ENCODE data around the gene ANKRD44.
"Not testable (repeated sequence)": the region's sequence is repeated elsewhere in the genome, so short reads cannot be mapped to it uniquely, and the experiment has no call there.

Gene ANKRD44

DNA sequence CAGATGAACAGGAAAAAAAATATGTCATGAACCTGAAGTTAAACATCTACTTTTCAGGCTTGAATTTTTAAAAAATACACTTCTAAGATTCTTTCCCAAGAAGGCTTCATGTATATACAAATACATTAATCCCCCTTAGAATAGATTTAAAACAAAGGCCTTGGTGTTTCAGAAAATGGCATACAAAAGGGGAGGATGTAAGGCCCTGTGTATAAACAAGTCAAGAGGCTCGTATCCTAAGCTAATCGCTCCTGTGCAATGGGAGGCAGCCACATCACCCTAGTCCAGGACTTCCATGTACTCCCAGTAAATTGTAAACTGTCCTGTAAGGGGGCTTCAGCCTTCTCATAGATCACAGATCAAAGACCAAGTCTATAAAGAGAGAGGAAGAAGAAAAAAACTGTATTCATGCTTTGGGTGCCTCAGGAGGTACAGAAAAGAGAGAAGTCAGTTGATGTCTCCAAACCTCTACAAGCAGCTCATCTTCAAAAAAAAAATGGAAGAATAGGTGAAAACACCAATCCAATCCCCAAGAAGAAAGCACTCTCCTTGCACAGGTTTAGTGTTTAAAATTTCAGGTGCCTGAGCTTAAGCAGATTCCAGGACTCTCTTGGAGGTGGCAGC lies 53.9 kb downstream of the ANKRD44 start:
- no peak for DNase-seq

DNA sequence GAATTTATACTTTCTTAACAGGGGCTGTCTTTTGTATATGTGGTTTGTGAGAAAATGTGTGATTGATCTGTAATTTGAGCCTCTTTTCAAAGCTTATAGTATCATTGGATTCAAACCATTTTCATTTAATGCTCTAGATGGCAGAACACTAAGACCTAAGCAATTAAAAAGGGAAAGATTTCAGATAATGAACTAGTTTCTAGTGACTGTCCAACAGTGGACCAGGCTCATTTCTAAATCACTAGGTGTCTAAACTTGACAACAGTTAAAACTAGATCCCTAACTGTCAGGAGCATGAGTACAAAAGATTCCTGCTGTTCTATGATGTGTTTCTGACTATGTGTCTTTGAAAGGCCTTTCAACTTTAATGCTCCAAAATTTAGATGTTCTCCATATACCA lies 54.6 kb downstream of the ANKRD44 start:
- DNase-seq = no peak

DNA sequence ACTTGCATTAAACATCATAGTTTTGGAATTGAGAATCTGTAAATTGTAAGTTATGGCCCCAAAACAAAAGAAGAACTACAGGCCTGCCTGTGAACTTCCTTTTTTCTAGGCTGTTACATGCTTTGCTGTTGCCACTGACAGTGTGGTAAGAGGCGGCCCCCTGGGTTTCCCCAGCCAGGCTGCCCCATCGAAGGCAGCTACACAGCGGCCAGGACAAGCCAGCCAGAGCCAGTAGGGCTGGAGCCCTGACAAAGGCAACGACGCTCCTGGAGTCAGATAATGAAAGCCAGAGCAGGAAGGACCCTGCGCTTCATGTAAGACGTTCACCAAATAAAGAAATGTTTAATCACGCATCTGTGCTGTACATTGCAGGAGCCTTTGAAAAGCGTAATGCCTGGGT lies 55.0 kb downstream of the ANKRD44 start:
- DNase-seq = peak; percentile 76 to 82

DNA sequence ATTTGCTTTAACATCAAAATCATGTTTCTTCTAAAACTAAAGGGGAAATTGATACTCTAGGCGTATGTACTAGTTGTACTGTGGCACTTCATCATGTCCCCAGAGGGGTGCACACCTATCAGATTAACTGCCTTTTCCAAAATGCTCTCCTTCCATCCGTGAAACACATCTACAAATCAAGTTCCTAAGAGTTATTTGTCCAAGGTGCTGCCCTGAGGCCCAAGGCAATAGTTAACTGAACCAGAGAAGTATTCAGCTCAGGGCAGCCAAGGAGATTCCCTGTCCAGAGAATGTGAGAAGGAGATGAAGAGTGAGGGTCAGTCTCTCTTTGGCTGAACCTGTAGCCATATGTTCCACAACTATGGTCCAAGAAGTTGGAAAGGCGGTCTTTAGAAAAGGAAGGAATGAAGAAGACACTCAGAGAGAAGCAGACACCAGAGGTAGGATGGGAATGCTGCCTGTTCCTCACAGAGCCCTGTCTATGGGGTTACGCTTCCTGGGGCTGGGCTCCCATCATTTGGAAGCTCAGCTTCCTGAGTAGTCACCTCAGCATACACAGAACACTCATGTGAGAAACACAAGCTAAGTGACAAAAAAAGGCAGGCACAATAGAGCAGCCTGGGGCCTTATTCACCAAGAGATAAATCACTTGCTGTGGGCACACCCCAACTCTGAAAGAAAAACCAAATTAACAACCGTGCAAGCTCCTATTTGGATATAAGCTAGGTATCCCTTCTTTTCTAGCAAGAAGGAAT lies 55.6 kb downstream of the ANKRD44 start:
- DNase-seq = no peak

DNA sequence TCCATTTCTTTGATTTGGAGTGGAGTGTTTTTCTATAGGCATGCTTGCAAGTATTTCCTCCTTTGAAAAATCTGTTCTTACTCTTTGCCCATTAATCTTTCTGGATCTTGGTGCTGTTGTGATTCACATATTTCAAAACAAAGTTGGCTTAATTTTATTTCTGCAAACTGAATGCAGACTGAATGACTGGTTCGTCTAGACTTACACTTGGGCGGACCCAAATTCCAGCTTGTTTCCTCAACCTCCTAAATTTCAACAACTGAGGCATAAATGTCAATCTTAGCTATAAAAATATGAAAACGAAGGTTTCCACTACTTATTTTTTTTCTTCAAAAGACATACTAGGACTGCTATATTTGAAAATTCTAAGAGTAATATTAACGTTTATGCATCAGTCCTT lies 59.0 kb downstream of the ANKRD44 start:
- no peak for DNase-seq

DNA sequence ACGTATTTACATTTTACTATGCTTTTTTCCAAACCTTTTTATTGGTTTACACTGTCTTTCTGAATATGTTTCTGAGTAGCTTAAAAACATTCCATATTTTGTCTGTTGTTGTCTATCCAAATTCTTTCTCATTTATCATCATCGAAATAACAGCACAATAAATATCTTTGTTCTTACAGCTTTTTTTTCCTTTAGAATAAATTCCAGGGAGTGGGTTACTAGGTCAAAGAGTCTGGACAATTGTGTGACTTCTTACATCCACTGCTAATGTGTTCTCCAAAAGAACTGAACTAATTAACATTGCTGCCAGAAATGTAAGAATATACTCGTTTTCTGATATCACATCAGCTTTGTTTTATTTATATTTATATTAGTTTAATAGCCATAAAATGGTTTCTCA lies 59.4 kb downstream of the ANKRD44 start:
- no peak for DNase-seq

DNA sequence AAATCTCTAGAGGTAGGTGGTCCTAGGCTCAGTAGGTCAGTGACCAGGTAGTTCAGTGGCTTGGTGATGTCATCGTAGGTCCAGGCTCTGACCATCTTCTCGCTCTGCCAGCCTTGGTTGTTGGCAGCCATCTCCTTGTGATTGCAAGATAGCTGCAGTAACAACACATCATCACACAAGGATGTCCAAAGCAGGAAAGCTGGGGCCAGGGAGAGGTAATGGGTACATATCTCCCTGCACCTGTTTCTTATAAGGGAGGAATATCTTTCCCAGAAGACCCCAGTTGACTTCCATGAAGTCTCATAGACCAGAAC lies 60.5 kb downstream of the ANKRD44 start:
- DNase-seq = no peak

DNA sequence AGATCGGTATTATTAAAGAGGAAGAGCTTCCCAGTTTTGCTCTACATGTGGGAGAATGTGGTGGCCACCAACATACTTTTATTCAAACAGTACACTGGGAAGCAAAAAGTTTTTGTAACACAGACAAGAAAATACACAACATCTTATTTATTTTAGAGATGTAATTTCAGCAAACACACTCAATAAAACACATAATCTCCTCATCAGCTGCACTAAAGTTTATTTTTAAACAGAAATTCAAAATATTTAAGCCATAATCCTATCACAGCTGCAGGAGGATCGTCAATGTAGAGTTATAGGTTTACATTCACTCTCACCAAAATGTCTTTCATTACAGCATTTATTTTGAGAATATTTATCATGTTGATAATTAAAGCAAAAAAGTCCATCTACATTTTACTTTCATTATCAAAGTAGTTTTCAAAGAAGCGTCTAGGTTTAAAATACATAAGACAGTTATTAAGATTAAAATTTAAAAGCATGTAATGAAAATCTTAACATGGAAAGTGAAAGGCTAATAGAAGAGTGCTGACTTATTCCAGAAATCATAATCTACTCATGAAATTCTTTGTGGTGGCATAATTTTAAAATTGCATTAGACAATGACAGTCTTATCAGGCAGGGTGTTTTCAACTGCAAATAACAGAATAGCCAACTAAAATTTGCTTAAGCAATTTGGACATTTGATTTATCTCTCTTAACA lies 61.0 kb downstream of the ANKRD44 start:
- no peak for DNase-seq

DNA sequence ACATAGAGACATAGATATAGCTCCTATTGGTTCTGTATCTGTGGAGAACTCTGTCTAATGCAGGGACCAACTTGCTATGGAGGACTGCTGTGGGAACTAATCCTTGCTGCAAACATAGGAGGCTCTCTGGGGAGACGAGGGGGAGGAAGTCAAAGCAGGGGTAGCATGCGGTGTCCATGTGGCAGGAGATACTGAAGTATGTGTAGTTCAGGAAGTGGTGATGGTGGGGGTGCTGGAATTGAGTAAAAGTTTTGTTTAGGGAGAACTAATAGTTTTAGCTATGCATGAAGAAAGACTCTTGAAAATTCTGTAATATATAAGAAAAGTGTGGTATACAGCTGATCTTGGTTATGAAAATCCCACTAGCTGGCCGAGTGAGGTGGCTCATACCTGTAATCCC lies 62.0 kb downstream of the ANKRD44 start:
- no peak for DNase-seq

DNA sequence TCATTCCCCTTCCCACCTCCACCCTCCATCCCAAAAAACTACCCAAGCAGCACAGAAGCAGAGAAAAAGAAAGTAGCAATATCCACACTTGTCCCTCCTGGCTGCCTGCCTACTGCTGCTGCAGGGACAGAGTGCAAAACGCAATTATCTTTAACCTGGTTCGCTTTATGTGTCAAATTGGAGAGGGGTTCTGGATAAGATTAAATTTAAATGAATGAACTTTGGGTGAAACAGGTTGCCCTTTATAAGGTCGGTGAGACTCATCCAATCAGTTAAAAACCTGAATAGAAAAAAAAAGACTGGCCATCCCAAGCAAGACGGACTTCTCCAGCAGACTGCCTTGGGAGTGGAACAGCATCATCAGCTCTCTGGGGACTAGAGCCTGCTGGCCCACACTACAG lies 62.6 kb downstream of the ANKRD44 start:
- DNase-seq = no peak

DNA sequence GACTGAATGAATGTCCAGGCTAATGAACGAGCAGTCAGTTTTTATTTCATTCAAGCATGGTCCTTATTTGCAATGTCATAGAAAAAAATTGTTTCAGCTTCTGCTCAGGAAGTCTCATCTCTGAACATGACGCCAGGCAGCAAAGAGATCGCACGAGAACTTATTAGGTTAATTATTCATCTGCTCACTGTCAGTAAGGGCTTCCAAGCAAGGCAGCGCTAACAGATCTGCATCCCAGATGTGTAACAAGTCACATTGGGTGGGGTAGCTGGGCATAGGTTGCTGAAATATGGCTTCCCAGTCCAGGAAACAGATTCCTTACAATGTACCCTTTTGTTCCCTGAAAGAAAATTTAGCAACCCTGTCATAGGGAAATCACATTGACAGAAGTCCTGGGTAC lies 63.5 kb downstream of the ANKRD44 start:
- DNase-seq = no peak

DNA sequence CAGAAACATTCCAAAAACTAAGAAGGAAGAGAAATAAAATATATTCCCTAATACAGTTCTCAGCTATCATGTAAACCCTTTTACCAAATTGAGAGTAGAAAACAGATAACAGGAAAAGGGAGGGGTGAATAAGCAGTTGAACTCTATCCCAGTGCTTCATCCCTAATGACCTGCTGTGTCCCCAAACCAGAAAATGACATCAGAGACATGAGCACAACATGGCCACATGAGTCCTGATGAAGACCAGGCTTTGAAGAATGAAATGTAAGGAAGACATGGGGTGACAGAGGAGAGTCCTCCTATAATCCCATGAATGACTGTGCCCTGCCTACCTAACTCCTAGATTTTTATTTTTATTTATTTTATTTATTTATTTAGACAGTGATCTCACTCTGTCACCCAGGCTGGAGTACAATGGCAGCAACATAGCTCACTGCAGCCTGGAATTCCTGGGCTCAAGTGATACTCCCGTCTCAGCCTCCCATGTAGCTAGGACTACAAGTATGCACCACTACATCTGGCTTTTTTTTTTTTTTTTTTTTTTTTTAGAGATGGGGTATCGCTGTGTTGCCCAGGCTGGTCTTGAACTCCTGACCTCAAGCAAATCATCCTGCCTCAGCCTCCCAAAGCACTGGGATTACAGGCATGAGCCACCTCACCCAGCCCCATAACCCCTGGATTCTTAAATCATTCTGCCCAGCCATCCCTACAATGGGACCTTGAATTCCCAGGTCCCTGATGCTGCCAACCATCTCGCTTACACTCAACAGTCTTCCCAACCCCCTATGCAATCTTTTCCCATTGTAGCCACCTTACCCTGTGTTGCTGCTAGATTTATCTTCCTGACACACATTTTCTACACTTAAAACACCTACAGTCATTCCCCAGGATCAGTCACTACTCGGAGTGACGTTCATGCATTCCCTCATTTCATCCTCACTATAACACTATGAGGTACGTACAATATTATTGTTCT lies 64.5 kb downstream of the ANKRD44 start:
- no peak for DNase-seq

DNA sequence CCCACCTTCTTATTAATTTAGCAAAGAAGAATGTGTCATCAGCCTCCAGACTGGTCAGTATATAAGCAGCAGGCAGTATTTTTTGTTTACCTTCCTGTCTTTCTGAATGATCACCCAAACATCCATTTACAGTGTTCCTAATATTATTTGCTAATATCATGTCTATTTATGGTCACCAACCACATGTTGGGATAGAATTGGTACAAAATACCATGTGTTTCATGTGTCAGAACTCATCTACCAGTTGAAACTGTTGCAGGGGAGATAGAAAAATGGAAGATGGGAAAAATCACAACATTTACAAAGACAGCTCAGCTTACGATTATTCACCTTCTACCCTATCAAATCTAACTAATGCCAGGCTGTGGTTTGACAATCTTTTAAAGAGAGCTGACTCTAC lies 66.2 kb downstream of the ANKRD44 start:
- no peak for DNase-seq

DNA sequence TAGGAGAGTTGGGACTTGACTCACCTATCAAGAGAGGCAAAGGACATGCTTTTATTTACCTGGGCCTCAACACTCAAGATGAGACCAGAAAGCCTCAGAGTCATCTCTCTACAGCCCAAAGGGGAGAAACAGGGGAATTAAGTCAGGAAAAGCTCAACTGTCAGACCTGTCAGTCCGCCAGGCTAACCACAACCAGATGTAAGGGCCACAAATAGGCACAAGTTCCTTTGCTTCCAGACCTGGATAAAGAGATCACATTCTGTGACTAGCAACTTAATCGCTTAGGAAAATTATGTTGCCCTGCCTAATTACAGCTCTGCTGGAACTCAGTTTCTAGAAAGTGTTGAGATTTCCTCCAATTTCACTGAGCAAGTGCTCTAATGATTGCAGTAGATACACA lies 67.9 kb downstream of the ANKRD44 start:
- DNase-seq = no peak

DNA sequence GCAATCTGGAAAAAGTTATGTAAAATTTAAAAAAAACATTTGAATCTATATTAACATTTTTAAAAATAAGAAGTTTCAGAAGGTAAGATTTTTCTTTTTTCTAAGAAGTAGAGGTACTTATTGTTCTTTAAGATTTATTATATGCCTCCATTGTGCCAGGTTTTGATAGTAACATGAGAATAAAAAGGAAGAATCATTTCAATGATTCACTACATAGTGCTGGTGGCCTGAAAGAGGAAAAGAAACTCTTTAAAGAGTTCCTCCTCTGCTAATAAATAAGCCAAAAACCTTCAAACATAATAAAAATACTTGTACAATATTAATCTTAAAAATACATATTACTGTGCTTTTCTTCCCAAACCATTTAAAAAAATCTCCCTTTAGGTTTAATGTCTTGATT lies 69.0 kb downstream of the ANKRD44 start:
- no peak for DNase-seq

DNA sequence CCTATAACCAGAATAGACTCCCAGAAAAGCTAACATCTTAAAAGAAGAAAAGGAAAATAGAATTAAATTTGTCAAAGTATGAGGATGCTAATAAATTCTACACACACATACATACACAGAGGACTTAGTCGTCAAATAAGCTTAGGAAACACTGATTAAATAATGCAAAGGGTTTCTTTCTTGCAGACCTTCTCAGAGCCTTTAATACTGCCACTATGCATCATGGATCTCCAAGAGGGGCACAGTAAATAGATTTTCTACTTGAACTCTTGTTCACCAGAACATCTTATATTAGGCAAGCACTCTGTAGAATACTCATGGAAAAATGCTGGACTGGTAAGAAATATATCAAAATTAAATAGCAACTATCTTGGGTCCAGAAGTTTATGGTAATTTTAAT lies 69.4 kb downstream of the ANKRD44 start:
- DNase-seq = no peak

DNA sequence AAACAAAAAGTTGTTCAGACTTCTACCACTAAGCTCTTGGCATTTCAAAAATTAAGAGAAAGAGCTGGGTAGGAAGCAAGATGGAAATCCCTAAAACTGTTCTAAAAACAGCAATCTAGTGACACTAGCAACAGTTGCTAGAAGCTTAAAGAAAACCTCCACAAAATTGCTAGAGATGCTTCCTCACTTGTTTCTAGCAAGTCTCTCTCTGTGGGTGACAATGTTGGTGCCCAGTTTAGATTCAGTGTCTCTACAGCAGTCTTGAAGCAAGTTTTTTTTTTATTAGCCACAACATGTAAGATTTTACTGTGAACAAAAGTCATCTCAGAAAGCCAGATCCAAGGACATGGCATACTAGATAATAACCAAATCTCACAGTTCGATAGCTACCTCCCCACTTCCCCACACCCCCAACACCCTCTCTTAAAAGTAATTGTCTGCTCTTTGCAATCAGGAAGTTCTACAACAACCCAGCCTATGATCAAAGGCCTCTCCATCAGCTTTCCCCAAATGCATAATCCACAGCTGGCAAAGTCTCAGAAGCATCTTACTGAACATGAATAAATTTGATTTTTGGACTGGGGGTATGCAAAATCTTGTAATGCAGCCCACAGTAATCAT lies 70.0 kb downstream of the ANKRD44 start:
- no peak for DNase-seq

DNA sequence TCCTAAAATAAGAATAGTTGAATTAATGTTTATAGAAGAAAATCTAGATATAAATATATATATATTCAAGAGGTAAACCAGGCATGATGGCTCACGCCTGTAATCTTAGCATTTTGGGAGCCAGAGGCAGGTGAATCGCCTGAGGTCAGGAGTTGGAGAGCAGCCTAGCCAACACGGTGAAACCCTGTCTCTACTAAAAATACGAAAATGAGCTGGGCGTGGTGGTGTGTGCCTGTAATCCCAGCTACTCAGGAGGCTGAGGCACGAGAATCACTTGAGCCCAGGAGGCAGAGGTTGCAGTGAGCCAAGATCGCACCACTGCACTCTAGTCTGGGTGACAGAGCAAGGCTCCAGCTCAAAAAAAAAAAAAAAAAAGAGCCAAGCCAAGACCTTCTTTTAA lies 70.6 kb downstream of the ANKRD44 start:
- not testable (repeated sequence) for DNase-seq

DNA sequence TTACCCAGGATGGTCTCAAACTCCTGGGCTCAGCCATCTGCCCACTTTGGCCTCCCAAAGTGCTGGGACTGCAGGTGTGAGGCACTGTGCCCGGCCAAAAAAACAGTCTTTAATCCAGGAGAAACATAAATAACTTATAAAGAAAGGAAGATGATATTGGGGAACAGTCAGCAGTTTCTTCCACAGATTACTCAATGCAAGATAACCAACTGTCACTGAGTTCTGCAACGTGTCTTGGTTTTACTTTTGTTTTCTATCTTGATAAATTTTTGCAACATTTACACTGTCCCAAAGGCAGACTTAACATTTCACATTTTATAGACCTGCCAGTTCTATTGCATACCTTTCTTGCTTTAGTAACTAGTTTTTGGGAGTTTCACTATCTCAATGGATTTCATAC lies 71.1 kb downstream of the ANKRD44 start:
- DNase-seq = no peak

DNA sequence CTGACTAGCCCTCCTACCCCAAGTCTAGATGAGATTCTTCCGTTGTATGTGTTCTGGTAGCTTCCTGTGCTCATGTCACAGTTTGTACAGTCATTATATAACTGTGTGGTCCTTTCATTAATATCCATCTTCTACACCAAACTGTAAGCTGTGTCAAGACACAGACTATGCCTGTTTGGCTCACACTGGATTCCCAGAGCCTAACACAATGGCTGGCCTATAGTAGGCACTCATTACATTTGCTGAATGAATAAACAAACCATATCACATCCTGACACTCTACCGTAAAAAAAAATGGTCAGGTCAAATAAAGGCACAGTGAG lies 72.6 kb downstream of the ANKRD44 start:
- DNase-seq = no peak

DNA sequence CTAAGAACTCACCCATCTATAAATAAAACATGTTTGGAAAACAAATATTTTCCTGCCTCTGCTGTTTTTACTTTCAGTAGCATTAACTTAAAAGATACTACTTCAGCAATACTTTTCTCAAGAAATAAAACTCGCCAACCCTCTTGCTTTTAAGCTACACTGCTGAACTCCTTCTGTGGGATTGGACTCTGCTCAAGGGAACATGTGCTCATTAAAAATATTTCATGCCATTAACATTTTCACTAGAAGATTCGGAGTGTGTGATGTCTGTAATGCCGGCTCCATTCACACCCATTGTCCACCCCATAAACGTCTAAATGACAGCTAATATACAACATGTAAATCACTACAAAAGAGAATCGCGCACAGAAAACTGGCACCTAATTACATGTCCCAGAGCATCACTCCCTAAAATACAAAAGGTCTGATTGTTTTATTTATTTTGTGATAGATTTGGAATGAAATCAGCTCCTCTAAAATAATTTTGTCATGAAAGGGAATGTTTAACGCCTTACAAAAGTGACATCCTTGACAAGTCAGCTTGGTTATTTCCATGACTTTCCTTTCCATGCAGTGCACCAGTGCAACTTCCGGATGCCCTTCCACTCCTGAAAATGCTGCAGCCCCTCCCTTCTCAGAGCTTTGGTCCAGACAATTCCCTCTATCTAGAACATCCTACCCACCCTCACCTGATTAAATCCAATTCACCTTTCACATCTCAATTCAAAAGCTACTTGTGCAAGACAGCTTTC lies 73.1 kb downstream of the ANKRD44 start:
- no peak for DNase-seq

DNA sequence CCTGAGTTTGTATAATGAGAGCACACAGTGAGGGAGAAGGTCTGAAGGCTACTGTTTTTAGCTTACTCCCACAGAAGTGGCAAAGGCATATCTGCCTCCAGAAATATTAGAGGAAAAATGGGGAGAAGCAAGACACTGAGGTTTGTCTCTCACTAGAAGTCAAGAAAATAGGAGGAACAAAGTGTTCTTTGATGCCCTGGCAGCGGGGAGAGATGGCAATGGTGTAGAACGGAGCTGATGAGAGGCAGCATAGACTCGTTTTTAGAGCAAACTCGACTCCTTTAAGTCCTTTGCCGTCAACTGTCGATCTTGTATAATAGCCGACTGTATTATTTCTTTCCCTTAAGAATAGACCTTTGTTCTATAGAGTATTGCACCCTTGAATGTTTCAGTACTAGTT lies 73.8 kb downstream of the ANKRD44 start:
- no peak for DNase-seq
